ENCODE measurements around the gene AASDH.
"Not testable (repeated sequence)": the region's sequence is repeated elsewhere in the genome, so short reads cannot be mapped to it uniquely, and the experiment has no call there.

Gene AASDH

GRCh38 chr4:56400560-56400959 lies 13.3 kb upstream of the AASDH start:
- DNase-seq: no peak

- no peak for DNase-seq
Observed at GRCh38 chr4:56391270-56391669, 4.0 kb upstream of the AASDH start.

- DNase-seq: no peak
Observed at GRCh38 chr4:56389558-56389957, 2.3 kb upstream of the AASDH start.

GRCh38 chr4:56388306-56388705 lies 1.0 kb upstream of the AASDH start:
- DNase-seq: no peak

- DNase-seq: no peak
Observed at GRCh38 chr4:56386091-56386490, 1.2 kb downstream of the AASDH start.

GRCh38 chr4:56375458-56375857 lies 11.8 kb downstream of the AASDH start:
- no peak for DNase-seq

GRCh38 chr4:56374956-56375355 lies 12.3 kb downstream of the AASDH start:
- DNase-seq: no peak

GRCh38 chr4:56372774-56373173 lies 14.5 kb downstream of the AASDH start:
- DNase-seq: no peak

- DNase-seq: no peak
Observed at GRCh38 chr4:56371426-56372220, 15.7 kb downstream of the AASDH start.

- no peak for DNase-seq
Observed at GRCh38 chr4:56370377-56370776, 16.9 kb downstream of the AASDH start.

GRCh38 chr4:56362981-56363380 lies 24.3 kb downstream of the AASDH start:
- not testable (repeated sequence) for DNase-seq

GRCh38 chr4:56360071-56360470 lies 27.2 kb downstream of the AASDH start:
- DNase-seq: no peak

- no peak for DNase-seq
Observed at GRCh38 chr4:56356650-56357049, 30.6 kb downstream of the AASDH start.

- no peak for DNase-seq
Observed at GRCh38 chr4:56348576-56348975, 38.7 kb downstream of the AASDH start.

GRCh38 chr4:56345458-56345857 lies 41.8 kb downstream of the AASDH start:
- DNase-seq: no peak

- DNase-seq: no peak
Observed at GRCh38 chr4:56342746-56343145, 44.5 kb downstream of the AASDH start.

- no peak for DNase-seq
Observed at GRCh38 chr4:56330691-56331090, 56.6 kb downstream of the AASDH start.

GRCh38 chr4:56326363-56326762 lies 60.9 kb downstream of the AASDH start:
- DNase-seq: no peak

GRCh38 chr4:56324011-56324610 lies 63.2 kb downstream of the AASDH start:
- DNase-seq: no peak

GRCh38 chr4:56323327-56323726 lies 64.0 kb downstream of the AASDH start:
- no peak for DNase-seq

GRCh38 chr4:56321251-56321650 lies 66.0 kb downstream of the AASDH start:
- no peak for DNase-seq

GRCh38 chr4:56320293-56320692 lies 67.0 kb downstream of the AASDH start:
- no peak for DNase-seq

GRCh38 chr4:56318555-56318954 lies 68.7 kb downstream of the AASDH start:
- DNase-seq: no peak

GRCh38 chr4:56317749-56318148 lies 69.5 kb downstream of the AASDH start:
- DNase-seq: no peak

All from stimulated activated naive CD4-positive, alpha-beta T cell (primary cell).